AG04449 (cell line): ENCODE measurements around the gene FRYL.

ENCODE experiments used
- CTCF ChIA-PET: fragments of 350-600 bp; formaldehyde crosslinking; extraction: SDS; loops from one replicate; lab custom pipeline; 2021; ENCODE audit warnings: antibody characterized with exemption; lab: Yijun Ruan, JAX
- POLR2A ChIA-PET: fragments of 400-600, 350-600 bp; formaldehyde crosslinking; extraction: SDS; loops from one replicate; lab custom pipeline; 2020; ENCODE audit warnings: antibody characterized with exemption, inconsistent platforms; lab: Yijun Ruan, JAX
- DNase-seq: peaks from one replicate; pipeline ENCODE4 v3.0.0-alpha.2; 2010; ENCODE audit warnings: low read depth, low spot score
- H3K4me3 ChIP-seq: 2 replicates; pipeline ENCODE4 v1.5.1; 2011; ENCODE audit warnings: low read depth, mild to moderate bottlenecking, control low read depth, low read length
- CTCF ChIP-seq: IDR thresholded peaks from one replicate; pipeline ENCODE4 v1.5.1; 2011; ENCODE audit warnings: mild to moderate bottlenecking, moderate library complexity, low read length, control low read depth, inconsistent platforms; ENCODE audit not compliant: insufficient read depth; ENCODE audit errors: missing control alignments

Gene FRYL

GRCh38 chr4:48787056-48787455, 7.0 kb upstream of the FRYL start:
- ChIA-PET POLR2A (no interaction called here), CTCF (no interaction called here)
- TF ChIP-seq CTCF, result no peak
- no peak overlapping the region for H3K4me3 ChIP-seq
- DNase-seq, result no peak

DNA sequence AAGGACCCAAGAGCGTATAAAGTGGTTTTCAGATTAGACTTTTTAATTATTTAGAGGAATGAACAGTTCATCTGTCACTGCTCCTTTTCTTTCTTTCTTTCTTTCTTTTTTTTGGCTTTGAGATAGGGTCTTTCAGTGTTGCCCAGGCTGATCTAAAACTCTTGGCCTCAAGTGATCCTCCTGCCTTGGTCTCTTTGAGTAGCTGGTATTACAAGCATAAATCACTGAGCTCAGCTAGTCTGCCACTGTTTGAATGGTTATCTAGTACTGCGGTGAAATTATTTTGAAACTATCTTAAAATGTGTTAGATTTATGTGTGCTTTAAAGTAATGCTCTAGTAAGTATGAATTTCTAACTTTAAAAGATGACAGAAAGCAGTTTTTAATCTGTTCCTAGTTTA, 6.5 kb upstream of the FRYL start:
- ChIA-PET POLR2A (no interaction called here), CTCF (no interaction called here)
- no peak for TF ChIP-seq CTCF
- DNase-seq, result no peak
- H3K4me3 ChIP-seq, result no peak overlapping the region

DNA sequence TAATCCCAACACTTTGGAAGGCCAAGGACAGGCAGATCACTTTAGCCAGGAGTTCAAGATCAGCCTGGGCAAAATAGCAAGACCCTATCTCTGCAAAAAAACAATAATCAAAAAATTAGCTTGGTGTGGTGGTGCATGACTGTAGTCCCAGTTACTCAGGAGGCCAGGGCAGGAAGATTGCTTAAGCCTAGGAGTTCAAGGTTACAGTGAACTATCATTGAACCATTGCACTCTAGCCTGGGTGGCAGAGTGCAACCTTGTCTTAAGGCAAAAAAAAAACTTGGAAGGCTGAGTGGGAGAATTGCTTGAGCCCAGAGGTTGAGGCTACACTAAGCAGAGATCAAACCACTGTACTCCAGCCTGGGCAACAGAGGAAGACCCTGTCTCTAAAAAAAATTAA, 5.2 kb upstream of the FRYL start:
- CTCF ChIA-PET, result interaction anchor here (1.3 kb wide), 1 partner anchor 177 kb away, joined by 4 read pairs; no protein-coding TSS in a partner anchor

GRCh38 chr4:48781968-48782367, 1.9 kb upstream of the FRYL start:
- H3K4me3 ChIP-seq, result no peak overlapping the region
- ChIA-PET CTCF (no interaction called here), POLR2A (no interaction called here)
- TF ChIP-seq CTCF, result no peak
- DNase-seq, result no peak

More for the DNA sequence above, 5.2 kb upstream of the FRYL start:
- POLR2A ChIA-PET, result no interaction called here
- H3K4me3 ChIP-seq, result no peak overlapping the region
- no peak for TF ChIP-seq CTCF
- no peak for DNase-seq

GRCh38 chr4:48780865-48781214, 761 bp upstream of the FRYL start:
- peak overlapping the region; percentile 61 for H3K4me3 ChIP-seq
- no peak for DNase-seq
- ChIA-PET POLR2A (interaction anchor here (0.6 to 1.2 kb wide), 7 partner anchors 40 to 187 kb away, joined by 3 to 5 read pairs (median 3); partner anchors contain the start of gene OCIAD1), CTCF (interaction anchor here (0.6 to 1.2 kb wide), 3 partner anchors 143 to 201 kb away, joined by 3 read pairs; no protein-coding TSS in a partner anchor)
- no peak for TF ChIP-seq CTCF

DNA sequence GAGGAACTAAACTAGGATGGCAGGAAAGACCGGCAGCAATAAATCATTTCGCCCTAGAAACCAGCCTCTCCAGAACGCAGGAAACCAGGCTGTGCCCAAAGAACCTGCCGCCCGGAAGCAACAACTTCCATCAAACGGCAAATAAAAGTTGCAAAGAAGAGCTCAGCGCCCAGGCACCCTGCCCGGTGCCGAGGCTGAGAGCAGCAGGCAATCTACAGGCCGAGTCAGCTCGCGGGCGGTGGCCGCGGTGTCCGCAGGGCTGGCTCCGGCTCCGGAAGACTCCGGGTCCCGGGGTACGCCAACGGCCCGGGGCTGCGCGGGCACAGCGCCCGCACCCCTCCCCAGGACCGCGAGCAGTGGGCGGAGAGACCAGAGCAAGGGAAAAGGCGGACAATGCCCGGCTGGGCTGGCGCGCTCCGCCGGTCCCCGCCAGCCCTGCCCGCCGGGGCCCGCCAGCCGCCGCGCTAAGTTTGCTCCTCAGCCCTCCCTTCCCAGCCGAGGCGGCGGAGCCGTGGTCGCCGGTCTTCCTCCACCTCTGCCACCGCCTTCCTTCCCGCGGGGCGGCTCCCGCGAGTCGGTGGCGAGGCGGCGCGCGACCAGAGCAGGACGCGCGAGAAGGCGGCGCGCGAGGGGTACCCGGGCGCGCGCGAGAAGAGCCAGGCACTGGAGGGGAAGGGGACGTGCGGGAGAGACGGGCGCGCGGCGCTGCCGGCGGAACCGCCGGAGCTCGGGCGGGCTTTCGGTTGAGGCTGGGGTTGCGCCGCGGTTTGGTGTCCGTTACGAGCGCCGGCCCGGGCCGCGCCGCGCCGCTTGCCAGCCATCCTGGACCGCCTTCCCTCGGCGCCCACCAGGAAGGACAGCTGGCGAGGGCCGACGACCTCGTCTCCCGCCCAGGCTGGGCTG, 733 bp downstream of the FRYL start:
- TF ChIP-seq CTCF, result peak; percentile 14
- no peak for DNase-seq
- H3K4me3 ChIP-seq, result peak overlapping the region; percentile 83
- CTCF ChIA-PET, result interaction anchor here (0.7 to 1.2 kb wide), 4 partner anchors 10 to 204 kb away, joined by 3 to 6 read pairs (median 4); no protein-coding TSS in a partner anchor
- POLR2A ChIA-PET, result interaction anchor here (0.6 to 1.2 kb wide), 5 partner anchors 46 to 206 kb away, joined by 3 read pairs; no protein-coding TSS in a partner anchor
